Measurements from ENCODE around the gene FCSK.

The FCSK gene

DNA sequence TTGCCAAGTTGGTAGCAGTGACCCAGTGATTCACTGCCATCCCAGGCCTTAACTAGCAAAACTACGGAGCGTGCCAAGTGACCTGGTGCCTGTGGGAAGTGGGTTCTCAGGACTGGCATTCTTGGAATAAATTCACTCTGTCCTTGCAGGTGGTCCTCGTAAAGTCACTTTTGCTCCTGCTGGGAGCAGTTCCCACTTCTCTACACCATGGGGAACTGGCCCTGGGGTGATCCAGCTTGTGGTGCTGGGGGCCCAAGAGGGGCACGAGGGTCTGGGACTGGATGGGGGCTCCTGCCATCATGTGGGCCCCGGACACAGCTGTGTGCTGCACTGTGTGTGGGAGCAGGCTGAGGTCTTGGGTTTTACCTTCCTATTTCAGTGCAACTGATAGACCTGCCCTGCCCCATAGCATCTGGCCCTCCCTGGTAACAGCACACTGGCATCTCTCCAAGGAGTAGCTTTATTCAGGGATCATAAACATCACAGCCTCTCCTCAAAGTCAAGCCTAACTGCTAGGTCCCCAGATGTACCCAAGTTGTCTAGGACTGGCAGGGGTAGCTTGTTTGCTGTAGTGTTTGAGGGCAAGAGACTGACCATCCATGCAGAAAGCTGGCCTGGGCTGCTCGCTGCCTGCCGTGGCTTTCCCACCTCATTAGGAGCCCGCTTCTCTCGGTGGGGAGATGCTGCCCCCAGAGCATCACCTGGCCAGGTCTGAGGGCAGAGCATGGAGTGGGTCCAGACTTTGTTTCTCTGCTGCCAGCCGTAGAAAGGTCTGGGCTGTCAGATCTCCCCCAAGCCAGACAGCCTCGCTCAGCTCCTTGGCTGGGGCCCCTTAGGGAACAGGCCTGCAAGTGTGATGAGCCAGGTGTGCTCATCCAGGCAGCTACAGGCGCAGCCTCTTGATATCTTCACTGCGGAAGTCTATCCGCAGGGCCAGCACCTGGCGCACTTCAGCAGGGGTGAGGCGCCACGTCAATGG, 26.0 kb downstream of the FCSK start:
- no peak for DNase-seq (ENCODE audit: low read depth in 2 of 2)

- no peak for DNase-seq (ENCODE audit: low read depth in 2 of 2)
Observed at GRCh38 chr16:70481929-70482536, 27.6 kb downstream of the FCSK start.

DNA sequence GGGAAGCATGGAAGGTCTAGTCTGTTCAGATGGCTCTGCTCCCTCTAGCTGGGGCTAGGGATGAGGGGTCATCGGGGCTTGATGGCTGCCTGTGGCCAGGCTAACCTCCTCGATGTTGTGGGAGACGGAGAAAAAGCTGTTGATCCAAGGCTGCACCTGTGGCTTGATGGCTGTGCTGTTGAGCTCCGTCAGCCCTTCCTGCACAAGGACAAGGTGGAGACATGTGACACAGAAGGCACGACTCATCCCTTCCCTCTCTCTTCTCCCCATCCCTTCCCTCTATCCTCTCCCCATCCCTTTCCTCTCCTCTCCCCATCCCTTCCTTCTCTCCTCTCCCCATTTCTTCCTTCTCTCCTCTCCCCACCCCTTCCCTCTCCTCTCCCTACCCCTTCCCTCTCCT, 28.2 kb downstream of the FCSK start:
- no peak for DNase-seq (ENCODE audit: low read depth in 2 of 2)

GRCh38 chr16:70483426-70483825, 29.0 kb downstream of the FCSK start:
- DNase-seq (ENCODE audit: low read depth in 2 of 2): no peak

DNA sequence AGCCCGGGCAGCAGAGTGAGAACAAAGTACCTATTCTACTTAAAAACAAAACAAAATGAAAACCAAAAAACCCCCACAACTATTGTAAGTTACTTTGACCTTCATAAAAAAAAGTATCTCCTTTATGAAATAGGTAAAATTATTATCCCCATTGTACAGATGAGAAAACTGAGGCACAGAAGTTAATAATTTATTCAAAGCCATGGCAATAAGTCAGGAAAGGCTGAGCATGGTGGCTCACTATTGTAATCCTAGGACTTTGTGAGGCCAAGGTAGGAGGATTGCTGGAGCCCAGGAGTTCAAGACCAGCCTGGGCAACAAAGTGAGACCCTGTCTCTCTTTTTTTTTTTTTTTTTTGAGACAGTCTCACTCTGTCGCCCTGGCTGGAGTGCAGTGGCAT, 30.5 kb downstream of the FCSK start:
- no peak for DNase-seq (ENCODE audit: low read depth in 2 of 2)

- DNase-seq (ENCODE audit: low read depth in 2 of 2): no peak
Observed at GRCh38 chr16:70490261-70490660, 35.9 kb downstream of the FCSK start.

- DNase-seq (ENCODE audit: low read depth in 2 of 2): no peak
Observed at GRCh38 chr16:70493802-70494201, 39.4 kb downstream of the FCSK start.

GRCh38 chr16:70494202-70494770, 39.9 kb downstream of the FCSK start:
- no peak for DNase-seq (ENCODE audit: low read depth in 2 of 2)

DNA sequence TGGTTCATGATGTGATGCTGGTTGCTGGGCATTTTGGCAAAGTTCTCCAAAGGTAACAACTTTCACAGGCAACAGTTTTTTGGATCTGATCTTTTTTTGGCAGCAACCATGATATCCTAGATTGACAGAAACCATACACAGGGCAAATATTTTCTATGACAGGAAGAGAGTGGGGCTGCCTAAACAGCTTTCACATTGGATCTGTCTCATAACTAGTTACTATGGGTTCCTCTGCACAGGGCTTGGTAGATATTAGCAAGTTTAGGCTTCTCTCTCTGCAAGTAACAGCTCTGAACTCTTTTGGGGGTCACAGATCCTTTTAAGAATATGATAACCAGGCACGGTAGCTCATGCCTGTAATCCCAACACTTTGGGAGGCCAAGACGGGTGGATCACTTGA, 40.4 kb downstream of the FCSK start:
- no peak for DNase-seq (ENCODE audit: low read depth in 2 of 2)

DNA sequence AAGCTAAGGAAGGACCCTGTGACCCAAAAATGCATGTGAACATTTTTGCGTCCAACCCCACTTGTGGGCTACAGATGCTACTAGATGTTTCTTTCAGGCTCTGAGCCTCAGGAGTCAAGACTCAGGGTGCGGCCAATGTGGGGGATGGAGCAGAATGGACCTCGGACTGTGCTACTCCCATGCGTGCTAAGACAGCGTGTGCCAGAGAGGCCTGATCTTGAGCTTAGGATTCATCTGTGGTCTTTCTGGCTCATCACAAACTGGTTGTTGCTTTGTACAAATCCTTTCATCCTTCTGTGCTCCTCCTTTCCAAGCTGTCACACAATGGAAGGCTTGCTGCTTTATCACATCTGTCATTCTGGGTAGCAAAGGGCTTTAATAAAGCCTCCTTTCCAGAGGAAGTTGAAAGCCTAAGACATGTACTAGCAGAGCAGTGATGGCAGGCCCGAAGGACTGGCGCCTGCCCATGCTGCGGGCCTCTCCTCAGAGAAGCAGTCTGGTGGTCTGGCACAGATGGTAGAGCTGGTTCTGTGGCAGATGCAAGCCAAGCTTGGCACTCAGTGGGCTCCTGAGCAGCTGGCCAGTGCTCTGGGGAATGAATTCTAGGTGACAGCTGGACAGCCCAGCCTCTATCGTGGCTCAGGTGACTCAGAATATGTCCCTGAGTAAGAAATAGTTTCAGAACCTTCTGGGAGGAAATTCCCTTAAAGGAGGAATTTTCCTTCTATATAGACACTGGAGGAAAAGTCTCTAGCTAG, 41.2 kb downstream of the FCSK start:
- DNase-seq (ENCODE audit: low read depth in 2 of 2): no peak

DNA sequence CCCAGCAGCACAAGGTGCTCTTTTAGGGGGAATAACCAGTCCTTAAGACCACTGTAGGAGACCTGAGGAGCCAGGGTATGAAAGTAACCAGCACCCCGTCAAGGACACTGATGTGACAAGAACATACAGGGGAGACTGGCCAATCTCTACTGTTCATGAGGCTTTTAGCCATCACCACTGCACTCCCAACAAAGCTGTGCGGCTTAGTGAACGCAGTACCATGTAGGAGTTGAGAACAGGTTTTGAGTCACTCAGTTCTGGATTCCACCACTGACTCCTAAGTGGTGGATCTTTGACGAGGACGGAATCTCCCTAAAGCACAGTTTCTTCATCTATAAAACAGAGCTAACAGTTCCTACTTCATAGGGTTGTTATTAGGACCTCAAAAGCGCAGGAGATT, 42.1 kb downstream of the FCSK start:
- DNase-seq (ENCODE audit: low read depth in 2 of 2): no peak

DNA sequence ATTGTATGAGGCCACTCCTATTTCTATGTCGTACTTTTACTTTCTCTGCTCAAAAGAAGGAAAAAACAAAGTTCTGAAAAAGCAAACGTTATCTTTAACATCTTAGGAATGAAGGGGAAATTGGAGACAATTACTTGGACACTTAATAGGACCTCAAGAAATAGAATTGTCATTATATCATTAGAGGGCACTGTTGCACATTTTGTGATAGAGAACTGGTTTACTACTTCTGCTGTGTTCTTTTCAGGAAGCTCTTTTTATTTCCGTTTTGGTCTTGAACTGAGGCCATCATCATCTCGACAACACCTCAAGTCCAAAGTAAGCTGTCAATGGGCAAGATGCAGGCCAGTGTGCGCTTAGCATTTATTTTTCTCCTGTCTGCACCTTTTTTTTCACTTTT, 54.4 kb downstream of the FCSK start:
- DNase-seq (ENCODE audit: low read depth in 2 of 2): no peak

DNA sequence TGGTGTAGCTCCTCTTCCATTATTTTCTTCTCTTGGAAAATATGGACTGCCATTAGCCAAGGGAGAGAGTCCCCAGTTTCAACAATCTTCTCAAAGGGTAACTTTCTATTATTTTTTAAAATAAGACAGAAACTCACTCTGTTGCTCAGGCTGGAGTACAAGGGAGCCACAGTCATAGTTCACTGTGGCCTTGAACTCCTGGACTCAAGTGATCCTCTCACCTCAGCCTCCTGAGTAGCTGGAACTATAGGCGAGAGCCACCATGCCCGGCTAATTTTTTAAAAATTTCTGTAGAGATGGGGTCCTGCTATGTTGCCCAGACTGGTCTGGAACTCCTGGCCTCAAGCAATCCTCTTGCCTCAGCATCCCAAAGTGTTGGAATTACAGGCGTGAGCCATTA, 55.8 kb downstream of the FCSK start:
- DNase-seq (ENCODE audit: low read depth in 2 of 2): no peak

DNA sequence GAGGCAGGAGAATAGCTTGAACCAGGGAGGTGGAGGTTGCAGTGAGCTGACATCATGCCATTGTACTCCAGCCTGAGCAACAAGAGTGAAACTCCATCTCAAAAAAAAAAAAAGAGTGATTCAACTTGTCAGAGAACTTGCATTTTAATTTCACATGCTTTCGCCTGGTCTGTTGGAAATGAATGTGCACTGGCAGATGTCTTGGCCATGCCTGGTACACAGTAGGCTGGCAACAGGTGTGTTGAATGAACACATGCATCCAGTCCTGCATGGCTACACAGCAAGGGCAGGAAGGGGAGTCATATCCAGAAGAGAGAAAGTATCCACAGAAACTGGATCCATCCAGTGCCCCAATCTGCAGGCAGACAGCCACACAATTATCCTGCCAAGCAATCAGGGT, 57.4 kb downstream of the FCSK start:
- no peak for DNase-seq (ENCODE audit: low read depth in 2 of 2)

DNA sequence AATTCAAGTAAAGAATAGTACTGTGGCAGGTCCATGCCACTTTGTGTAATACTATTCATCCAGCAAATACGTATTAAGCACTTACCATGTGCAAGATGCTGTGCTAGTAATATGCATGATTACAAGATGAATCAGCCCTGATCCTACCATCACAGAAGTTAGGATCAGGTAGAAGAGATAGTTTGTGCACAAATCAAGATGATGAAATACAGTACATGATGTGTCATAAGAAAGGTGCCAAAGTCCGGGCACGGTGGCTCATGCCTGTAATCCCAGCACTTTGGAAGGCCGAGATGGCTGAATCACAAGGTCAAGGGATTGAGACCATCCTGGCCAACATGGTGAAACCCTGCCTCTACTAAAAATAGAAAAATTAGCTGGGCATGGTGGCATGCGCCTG, 58.1 kb downstream of the FCSK start:
- no peak for DNase-seq (ENCODE audit: low read depth in 2 of 2)

GRCh38 chr16:70520612-70521297, 66.4 kb downstream of the FCSK start:
- DNase-seq (ENCODE audit: low read depth in 2 of 2): no peak

DNA sequence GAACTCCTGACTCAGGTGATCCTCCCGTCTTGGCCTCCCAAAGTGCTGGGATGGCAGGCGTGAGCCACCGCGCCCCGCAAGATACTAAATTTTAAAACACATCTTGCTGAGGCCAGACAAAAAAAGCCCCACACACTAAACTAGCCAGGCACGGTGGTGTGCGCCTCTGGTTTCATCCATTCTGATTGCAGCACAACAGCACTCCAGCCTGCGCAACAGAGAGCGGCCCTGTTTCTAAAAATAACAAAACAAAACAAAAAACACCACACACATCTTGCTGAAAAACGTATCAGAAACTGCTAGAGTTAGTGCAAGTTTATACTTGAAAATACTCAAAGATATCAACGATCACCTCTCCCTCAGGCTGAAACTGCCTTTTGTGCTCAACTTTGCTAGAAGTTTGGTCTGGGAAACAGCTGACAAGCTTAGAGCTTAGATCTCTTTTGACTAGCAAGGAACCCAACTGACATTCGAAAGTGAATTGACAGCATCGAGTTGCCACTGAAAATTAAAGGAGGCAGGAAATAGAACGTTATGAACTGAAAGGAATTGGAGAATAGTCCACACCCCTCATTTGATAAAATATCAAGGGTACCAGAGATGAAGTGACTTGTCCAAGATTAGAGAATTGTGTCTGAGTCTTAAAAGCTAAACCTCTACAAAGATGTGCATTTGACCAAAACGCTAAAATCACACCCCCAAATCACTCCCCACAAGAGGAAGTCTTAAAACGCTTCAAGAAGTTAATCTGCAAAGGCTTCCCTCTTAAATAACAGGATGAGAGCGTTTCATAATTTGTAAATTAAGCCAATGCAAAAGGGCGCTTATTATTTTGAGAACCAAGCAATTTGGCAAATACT, 68.1 kb downstream of the FCSK start:
- DNase-seq (ENCODE audit: low read depth in 2 of 2): no peak

DNA sequence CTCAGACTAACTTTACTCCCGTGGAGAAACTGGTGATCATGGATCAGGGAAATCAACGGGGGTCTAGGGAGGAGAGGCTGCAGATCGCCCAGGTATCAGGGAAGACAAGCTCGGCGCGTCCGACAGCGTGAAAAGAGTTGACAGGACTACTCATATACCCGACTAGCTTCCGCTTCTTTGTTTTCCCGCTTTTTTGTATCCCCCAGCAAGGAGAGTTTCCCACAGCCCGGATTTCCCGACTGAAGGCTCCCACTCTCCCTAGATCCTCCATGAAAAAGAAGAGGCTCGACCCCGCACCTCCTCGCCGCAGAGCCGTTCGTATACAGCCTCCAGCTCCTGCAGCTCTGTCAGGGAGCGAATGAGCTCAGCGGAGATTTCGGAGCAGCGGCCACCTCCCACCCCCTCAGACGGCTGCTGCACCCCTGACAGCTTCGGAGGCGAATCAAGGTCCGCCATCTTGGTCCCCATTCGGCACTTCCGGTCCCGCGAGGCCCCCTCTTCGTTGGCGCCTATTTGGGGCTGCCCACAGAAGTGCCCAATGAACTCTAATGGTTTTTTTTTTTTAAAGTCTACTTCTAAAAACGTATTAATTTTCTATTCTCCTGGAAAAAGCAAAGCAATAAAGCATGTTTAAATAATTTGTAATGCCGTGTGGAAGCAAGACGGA, 68.8 kb downstream of the FCSK start, which contains the start of gene COG4:
Gene COG4, minus strand, starts transcription at position 479 of the 667 bp plus-strand sequence. Its CDS starts 11 bp downstream, at position 468.
- DNase-seq (ENCODE audit: low read depth in 2 of 2): peak; percentile 87 to 88

- DNase-seq (ENCODE audit: low read depth in 2 of 2): peak in 1 of 2 donors; percentile 62
Observed at GRCh38 chr16:70523743-70524398, 69.5 kb downstream of the FCSK start, which contains the start of gene SF3B3. Gene SF3B3 (plus strand): TSS chr16:70523816. CDS start chr16:70526657, 2,841 bp downstream.

All from stimulated activated CD8-positive, alpha-beta memory T cell treated with anti-CD3 and anti-CD28 coated beads, Interleukin-7, amount 100 ng/mL, for 4 hours (primary cell).